BJ (cell line): ENCODE measurements around the gene ZDHHC11. TPM values are rescaled to one million over a fixed set of nuclear protein-coding genes. Genes with fewer than 3 reads are reported as not detected.
"Not testable (repeated sequence)": the region's sequence is repeated elsewhere in the genome, so short reads cannot be mapped to it uniquely, and the experiment has no call there.

Source experiments
- CTCF ChIA-PET: fragments of 350-600 bp; formaldehyde crosslinking; extraction: SDS; loops from one replicate; lab custom pipeline; 2021; ENCODE audit warnings: antibody characterized with exemption, inconsistent platforms; lab: Yijun Ruan, JAX
- POLR2A ChIA-PET: fragments of 300-600 bp; sonication (Branson Sonifier 250); formaldehyde crosslinking; extraction: SDS; loops from one replicate; lab custom pipeline; 2021; ENCODE audit warnings: antibody characterized with exemption; lab: Charles Lee
- DNase-seq: peaks from one replicate; pipeline ENCODE4 v3.0.0-alpha.2; 2011; ENCODE audit warnings: low read depth
- H3K27me3 ChIP-seq: 2 replicates; pipeline ENCODE4 v1.6.0; 2011; ENCODE audit warnings: low read length; ENCODE audit not compliant: control insufficient read depth, insufficient read depth
- H3K36me3 ChIP-seq: 2 replicates; pipeline ENCODE4 v1.5.1; 2011; ENCODE audit warnings: low read length; ENCODE audit not compliant: control insufficient read depth, insufficient read depth
- H3K4me3 ChIP-seq: 2 replicates; pipeline ENCODE4 v1.5.1; 2011; ENCODE audit warnings: low read depth, mild to moderate bottlenecking, control low read depth, low read length
- polyA plus RNA-seq: library from polyadenylated mRNA; depleted of rRNA; stranded (reverse); fragments of >200 nt; gene quantifications from 2 replicates; pipeline ENCODE4 v1.2.3, GENCODE V29; 2011
- TF ChIP-seq, protein P1 (sequence below): IDR thresholded peaks from 2 replicates; pipeline ENCODE4 v1.5.1; 2011; ENCODE audit warnings: low read depth, mild to moderate bottlenecking, control low read depth, inconsistent platforms, low read length, moderate library complexity; ENCODE audit not compliant: insufficient read depth

The ZDHHC11 gene
- polyA plus RNA-seq, 1 experiment: 0.15 TPM

DNA sequence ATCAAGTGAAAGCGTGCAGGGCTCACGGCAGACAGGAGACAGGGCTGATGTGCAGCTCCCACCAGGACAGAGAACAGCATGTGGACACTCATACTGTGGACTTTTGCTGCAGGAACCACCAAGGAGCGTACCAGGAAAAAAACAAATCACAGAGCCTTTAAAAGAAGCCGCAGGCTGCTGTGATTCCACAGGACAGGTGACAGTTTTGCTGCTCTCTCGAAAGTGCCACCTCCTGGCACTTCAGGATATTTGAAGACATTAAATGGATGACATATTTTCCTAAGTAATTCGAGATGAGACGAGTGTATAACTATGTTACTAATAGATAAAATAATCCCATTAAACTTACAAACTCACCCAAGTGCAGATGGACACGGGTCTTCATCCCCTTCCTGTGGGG, 29.3 kb downstream of the ZDHHC11 start:
- DNase-seq: no peak
- Histone ChIP-seq H3K4me3 (no peak overlapping the region), H3K36me3 (no peaks in the 10 kb centered on the region), H3K27me3 (no peaks in the 10 kb centered on the region)
- ChIA-PET POLR2A (no interaction called here), CTCF (no interaction called here)
- TF ChIP-seq, protein P1, sequence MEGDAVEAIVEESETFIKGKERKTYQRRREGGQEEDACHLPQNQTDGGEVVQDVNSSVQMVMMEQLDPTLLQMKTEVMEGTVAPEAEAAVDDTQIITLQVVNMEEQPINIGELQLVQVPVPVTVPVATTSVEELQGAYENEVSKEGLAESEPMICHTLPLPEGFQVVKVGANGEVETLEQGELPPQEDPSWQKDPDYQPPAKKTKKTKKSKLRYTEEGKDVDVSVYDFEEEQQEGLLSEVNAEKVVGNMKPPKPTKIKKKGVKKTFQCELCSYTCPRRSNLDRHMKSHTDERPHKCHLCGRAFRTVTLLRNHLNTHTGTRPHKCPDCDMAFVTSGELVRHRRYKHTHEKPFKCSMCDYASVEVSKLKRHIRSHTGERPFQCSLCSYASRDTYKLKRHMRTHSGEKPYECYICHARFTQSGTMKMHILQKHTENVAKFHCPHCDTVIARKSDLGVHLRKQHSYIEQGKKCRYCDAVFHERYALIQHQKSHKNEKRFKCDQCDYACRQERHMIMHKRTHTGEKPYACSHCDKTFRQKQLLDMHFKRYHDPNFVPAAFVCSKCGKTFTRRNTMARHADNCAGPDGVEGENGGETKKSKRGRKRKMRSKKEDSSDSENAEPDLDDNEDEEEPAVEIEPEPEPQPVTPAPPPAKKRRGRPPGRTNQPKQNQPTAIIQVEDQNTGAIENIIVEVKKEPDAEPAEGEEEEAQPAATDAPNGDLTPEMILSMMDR: no peak

DNA sequence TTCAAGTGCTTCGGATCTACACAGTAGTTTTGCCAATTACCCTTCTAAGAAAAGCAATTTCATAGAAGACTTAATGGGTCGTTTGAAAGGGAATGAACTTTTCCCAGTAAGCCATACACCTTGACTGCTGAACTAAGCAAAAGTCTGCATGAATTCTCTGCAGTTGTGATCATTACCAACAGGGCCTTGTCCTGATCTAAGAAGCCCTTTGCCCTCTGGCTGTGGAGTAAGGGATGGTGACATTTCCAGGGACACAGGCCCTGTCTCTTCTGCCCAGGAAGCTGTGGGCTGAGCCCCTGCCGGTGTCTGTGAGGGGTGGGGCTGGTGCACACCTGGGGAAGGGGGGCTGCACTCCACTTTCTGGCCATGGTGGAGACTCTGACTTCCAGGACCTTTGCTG, 30.5 kb downstream of the ZDHHC11 start:
- no peak overlapping the region for H3K4me3 ChIP-seq
- ChIA-PET CTCF (no interaction called here), POLR2A (no interaction called here)
- no peaks in the 10 kb centered on the region for H3K36me3 ChIP-seq
- TF ChIP-seq, protein P1: no peak
- H3K27me3 ChIP-seq: no peaks in the 10 kb centered on the region
- no peak for DNase-seq

DNA sequence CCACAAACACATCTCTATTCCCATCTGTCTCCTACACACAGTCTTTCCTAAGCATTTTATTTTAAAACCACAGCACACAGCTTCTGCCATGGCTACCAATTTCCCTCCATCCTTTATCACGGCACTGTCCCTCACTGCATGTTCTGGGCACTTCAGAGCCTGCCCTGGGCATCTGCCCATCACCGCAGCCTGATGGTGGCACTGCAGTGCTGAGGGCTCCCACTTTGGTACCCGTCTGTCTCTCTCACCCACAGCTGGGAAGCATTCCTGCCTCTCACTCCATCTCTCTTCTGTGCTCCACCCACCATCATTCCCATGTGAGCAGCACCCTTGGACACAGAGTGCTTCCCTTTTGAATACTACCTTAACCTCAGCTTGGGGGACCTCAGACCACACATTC, 31.7 kb downstream of the ZDHHC11 start:
- no peaks in the 10 kb centered on the region for H3K36me3 ChIP-seq
- H3K27me3 ChIP-seq: no peaks in the 10 kb centered on the region
- DNase-seq: no peak
- ChIA-PET CTCF (no interaction called here), POLR2A (no interaction called here)
- TF ChIP-seq, protein P1: no peak
- no peak overlapping the region for H3K4me3 ChIP-seq

DNA sequence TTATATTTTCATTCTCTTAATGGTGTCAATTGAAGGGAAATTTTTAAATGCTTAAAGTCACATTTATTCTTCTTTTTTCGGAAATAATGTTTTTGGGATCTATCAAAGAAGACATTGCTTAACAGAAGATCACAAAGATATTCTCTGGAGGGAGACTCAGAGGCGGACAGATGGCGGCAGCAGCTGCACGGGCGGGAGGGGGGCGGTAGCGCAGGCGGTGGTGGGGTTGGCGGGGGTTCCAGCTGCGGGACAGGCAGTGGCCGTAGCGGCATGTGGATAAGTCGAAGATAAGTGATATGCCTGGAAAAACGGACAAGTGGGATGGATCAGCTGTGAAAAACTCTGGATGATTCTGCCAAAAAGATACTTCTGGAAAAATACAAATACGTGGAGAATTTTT, 34.6 kb downstream of the ZDHHC11 start:
- no peak overlapping the region for H3K4me3 ChIP-seq
- DNase-seq: no peak
- no peaks in the 10 kb centered on the region for H3K36me3 ChIP-seq
- no peaks in the 10 kb centered on the region for H3K27me3 ChIP-seq
- ChIA-PET POLR2A (no interaction called here), CTCF (no interaction called here)
- TF ChIP-seq, protein P1: no peak

DNA sequence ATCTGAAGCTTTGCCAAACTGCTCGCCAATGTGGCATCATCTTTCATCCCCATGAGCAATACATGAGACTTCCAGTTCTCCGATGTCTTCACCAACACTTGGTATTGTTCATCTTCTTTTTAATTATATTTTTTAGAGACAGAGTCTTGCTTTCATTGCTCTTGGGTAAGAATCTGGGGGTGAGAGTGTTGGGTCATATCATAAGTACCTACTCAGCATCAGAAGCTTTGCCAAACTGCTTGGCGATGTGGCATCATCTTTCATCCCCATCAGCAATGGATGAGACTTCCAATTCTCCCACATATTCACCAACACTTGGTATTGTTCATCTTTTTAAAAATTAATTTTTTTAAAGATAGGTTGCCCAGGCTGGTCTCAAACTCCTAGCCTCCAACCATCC, 35.3 kb downstream of the ZDHHC11 start:
- TF ChIP-seq, protein P1: no peak
- H3K27me3 ChIP-seq: no peaks in the 10 kb centered on the region
- ChIA-PET POLR2A (no interaction called here), CTCF (no interaction called here)
- no peak overlapping the region for H3K4me3 ChIP-seq
- no peak for DNase-seq
- no peaks in the 10 kb centered on the region for H3K36me3 ChIP-seq

DNA sequence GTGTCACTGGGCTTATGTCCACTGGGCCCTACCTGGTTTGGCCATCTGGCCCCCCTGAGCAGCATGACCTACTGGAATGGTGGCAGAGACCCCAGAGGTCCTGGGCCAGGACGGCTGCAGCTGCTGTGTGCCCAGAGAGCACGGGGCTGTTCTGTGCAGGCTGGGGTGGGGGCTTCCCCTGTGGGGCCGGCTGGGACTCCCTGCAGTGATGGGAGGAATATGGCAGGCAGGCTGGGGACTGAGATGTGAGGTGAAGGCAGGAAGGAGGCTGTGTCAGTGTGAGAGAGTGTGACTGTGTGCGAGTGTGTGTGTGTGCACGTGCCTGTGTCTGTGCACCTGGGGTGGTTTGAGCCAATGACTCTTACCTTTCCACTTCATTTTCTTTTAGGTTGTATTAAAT, 37.2 kb downstream of the ZDHHC11 start:
- H3K4me3 ChIP-seq, H3K27me3 ChIP-seq, POLR2A ChIA-PET, DNase-seq, CTCF ChIA-PET, H3K36me3 ChIP-seq: not testable (repeated sequence)

DNA sequence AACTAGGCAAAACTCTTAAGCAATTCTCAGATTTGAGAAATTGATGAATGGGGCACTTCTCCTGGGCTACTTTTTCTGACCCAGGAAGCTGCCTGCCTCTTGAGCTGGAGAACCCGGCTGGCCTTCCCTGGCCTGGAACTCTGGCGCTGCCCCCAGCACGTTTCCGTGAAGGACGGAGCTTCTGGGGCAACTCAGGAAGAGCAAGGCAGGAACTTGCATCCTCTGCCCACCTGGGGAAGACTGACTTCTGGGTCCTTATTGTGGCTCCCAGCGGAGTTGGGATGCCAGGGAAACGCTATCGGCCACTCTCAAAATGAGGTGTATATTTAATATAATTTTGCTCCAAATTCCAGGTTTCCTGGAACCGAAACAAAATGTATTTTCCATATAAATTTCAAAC, 39.4 kb downstream of the ZDHHC11 start:
- POLR2A ChIA-PET, H3K36me3 ChIP-seq, DNase-seq, H3K27me3 ChIP-seq, H3K4me3 ChIP-seq, CTCF ChIA-PET: not testable (repeated sequence)

DNA sequence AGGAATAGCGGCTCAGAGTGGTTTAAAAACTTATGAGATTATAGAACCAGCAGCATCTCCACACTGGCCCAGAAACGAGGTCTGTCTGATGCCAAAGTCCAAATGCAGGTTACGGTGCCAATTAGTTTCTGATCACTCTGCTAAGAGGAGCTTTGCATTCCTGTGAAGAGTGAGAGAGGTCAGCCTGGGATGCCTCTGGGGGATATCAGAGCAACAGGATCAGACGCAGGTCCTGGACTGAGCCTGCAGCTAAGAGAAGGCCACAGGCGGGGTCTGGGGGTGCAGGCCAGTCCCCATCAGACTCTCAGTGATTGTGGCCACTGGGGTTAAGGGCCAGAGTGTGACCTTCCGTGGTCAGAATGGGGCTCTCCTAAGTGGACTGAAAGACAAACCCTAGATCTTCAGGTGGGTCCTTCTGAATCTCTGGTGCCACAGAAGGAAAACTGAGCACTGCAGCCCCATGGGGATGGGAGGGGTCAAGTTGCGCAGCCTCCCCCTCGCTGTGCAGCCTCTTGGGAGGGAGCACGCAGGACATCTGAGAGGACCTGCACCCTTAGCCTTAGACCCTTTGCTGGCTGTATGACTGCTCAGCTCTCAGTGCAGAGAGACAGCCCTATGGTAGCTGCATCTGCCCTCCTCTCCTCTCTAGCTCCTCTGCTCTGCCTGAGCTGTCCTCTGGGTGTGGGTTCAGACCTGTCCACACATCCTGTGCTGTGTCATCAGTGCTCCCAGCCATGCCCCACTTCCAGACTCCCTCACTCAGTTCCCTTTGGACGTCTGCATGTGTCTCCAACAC, 42.9 kb downstream of the ZDHHC11 start:
- H3K36me3 ChIP-seq, H3K27me3 ChIP-seq, POLR2A ChIA-PET, DNase-seq, H3K4me3 ChIP-seq, CTCF ChIA-PET: not testable (repeated sequence)
